CD4-positive, alpha-beta T cell treated with Interleukin-15 for 4 hours (primary cell): ENCODE data around the gene GTF2IRD1.
"Not testable (repeated sequence)": the region's sequence is repeated elsewhere in the genome, so short reads cannot be mapped to it uniquely, and the experiment has no call there.

ENCODE experiments used
- DNase-seq: peaks from one replicate; pipeline ENCODE4 v3.0.0-alpha.2; 2020; ENCODE audit warnings: low spot score

GTF2IRD1 gene, protein sequence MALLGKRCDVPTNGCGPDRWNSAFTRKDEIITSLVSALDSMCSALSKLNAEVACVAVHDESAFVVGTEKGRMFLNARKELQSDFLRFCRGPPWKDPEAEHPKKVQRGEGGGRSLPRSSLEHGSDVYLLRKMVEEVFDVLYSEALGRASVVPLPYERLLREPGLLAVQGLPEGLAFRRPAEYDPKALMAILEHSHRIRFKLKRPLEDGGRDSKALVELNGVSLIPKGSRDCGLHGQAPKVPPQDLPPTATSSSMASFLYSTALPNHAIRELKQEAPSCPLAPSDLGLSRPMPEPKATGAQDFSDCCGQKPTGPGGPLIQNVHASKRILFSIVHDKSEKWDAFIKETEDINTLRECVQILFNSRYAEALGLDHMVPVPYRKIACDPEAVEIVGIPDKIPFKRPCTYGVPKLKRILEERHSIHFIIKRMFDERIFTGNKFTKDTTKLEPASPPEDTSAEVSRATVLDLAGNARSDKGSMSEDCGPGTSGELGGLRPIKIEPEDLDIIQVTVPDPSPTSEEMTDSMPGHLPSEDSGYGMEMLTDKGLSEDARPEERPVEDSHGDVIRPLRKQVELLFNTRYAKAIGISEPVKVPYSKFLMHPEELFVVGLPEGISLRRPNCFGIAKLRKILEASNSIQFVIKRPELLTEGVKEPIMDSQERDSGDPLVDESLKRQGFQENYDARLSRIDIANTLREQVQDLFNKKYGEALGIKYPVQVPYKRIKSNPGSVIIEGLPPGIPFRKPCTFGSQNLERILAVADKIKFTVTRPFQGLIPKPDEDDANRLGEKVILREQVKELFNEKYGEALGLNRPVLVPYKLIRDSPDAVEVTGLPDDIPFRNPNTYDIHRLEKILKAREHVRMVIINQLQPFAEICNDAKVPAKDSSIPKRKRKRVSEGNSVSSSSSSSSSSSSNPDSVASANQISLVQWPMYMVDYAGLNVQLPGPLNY

DNA sequence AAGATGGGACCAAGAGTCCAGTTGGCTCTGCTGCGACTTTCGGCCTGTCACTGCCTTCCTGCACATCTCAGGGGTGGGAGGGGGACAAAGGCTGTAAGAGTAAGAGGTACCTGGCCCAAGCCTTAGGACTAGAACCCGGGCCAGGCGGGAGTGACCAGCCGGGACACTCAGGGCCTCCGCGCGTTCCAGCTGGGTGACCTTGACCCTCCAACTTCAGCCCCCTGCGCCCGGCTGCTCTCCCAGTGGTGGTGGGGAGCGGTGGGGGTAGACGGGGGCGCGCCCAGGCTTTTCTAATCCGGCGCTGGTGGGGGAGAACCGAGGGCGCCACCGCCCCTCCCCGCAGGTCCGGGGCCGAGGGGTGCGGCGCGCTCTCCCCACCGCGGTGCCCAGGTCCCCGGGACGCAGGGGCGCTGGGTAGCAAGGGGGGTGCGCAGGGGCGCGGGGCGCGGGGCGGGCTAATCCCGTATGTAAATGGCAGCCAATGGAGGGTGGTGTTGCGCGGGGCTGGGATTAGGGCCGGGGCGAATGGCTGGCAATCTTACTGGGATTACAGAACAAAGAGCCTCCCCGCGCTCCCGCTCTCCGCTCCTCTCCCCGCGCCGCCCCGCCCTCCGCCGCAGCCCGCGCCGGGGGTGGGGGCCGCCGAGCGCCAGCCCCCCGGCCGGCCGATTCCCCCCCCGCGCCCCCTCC lies at the start of gene GTF2IRD1:
TSS of gene GTF2IRD1 (plus strand) at position 585 of the 690 bp plus-strand sequence. CDS start 54,175 bp downstream, outside the sequence.
- DNase-seq = peak; percentile 40

DNA sequence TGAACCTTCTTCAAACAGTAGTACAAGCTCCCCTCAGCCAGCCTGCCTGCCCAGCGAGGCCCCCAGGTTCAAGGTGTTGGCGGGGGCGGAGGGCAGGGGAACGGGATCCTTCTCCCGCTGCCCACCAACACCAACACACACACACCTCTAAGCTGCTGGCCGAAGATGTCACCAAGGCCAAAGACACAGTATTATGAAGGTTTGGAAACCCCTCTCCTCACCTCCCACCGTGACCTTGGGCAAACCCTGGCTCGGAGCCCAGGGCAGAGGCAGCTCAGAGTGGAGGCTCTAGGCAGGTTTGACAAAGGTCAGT lies 49.4 kb upstream of the GTF2IRD1 start:
- no peak for DNase-seq

DNA sequence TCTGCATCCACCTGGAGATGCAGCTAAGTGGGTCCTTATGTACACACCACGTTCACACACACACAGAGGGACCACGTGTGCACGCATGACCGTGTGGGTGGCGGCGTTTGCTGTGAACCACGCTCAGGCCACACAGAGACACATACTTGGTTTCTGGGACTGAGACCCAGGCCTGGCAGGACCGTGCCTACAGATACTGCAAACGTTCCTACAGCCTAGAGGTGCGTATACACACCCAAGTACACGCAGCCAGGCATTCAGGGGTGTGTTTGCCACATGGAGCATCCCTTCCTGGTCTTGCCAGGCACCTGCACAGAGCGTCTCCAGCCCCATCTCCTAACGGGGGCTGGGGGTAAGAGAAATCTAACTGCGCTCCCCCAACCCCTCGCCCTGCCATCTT lies 49.0 kb upstream of the GTF2IRD1 start:
- no peak for DNase-seq

DNA sequence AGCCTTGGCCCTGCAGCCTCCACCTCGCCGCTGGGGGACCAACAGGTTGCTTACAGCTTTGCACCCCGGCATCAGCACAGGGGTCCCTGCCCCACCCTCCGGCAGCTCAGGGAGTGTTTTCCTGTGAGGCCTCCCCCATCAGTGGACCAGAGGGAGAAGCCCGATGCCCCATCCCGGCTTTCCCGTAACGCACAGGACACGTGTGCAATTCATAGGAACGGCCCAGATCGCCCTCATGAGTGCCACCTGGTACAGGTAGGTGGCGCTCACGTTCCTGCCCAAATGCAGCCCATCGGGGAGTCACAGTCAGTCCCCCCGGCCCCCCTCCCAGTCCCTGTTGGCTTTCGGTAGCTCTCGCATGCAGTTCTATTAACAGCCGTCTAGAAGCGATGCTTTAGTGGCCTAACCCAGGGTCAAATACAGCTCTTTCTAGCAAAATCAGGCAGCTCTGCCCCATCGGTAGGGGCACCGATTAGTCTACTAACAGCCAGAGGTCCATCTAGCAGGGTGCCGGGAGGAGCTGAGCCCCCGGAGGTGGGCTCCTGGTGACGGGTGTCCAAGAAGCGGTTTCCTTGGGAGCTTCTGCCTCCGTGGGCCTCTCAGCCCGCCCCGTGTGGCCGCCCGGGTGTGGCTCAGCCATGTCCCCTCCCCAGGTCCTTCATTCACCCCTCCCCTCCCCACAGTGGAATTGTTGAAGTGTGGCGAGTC lies 48.4 kb upstream of the GTF2IRD1 start:
- no peak for DNase-seq

DNA sequence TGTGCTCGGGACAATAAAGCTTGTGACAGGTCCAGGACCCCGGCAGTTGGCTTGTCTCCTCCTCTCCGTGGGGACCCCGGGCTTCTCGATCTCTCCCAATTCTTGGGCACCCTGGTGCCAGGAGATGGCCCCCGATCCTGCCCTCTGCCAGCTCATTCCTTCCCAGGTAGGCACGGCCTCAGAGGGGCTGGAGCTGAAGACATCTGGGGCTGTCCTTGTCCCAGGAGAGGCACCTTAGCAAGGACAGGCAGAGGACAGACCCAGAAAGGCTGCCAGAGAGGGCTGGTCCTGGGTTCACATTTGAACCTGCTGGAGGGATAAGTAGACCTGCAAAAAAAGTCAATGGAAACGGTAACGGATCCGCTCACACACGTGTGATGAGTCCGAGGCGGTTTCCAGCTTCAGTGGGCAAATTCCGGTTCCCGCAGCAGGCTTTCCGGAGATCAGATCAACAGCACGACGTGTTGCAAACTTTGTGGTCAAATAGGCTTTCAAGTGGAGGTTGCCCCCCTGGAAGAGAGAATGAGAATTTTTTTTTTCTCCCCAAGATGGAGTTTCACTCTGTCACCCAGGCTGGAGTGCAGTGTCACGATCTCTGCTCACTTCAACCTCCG lies 47.7 kb upstream of the GTF2IRD1 start:
- no peak for DNase-seq

DNA sequence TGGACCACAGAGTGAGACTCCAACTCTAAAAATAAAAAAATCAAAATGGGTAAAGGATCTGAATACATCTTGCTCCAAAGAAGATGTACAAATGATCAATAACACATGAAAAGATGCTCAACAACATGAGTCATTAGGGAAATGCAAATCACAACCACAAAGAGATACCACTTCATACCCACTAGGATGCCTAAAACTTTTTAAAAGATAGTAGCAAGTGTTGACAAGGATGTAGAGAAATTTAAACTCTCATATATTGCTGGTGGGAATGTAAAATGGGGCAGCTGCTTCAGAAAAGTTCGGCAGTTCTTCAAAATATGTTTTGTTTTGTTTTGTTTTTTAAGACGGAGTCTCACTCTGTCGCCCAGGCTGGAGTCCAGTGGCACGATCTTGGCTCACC lies 45.7 kb upstream of the GTF2IRD1 start:
- no peak for DNase-seq

DNA sequence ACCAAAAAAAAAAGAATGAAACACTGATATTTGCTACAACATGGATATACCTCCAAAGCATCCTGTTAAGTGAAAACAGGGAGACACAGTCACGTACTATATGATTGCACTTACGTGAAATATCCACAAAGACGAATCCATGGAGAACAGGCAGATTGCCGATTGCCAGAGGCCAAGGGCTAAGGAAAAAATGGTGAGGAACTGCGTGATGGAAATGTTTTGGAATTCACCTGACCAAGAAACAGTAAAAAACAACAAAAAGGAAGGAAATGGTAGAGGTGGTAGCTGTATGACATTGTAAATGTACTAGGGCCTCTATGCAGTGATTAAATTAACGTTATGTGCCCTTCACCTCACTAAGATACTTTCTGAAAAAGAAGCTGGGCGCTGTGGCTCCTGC lies 44.1 kb upstream of the GTF2IRD1 start:
- DNase-seq = no peak

DNA sequence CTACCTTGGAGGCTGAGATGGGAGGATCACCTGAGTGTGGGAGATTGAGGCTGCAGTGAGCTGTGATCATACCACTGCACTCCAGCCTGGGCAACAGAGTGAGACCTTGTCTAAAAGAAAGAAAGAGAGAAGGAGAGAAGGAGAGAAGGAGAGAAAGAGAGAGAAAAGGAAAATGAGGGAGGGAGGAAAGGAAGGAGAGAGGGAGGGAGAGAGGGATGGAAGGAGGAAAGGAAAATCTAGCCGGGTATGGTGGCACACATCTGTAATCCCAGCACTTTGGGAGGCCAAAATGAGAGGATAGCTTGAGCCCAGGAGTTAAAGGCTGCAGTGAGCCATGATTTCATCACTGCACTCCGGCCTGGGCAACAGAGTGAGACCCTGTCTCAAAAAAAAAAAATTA lies 42.9 kb upstream of the GTF2IRD1 start:
- no peak for DNase-seq

DNA sequence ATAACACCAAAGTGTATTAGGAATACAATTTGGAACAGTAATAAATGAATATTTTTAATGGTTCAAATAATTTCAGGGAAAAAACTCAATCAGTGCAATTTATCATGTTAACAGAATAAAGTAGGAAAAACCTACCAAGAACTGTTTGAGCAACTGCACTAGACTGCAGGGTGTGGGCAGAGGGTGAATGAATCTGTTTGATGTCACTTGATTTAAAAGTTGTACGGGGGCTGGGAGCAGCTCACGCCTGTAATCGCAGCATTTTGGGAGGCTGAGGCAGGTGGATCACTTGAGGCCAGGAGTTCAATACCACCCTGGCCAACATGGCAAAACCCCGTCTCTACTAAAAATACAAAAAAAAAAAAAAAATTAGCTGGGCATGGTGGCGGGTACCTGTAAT lies 42.1 kb upstream of the GTF2IRD1 start:
- not testable (repeated sequence) for DNase-seq

DNA sequence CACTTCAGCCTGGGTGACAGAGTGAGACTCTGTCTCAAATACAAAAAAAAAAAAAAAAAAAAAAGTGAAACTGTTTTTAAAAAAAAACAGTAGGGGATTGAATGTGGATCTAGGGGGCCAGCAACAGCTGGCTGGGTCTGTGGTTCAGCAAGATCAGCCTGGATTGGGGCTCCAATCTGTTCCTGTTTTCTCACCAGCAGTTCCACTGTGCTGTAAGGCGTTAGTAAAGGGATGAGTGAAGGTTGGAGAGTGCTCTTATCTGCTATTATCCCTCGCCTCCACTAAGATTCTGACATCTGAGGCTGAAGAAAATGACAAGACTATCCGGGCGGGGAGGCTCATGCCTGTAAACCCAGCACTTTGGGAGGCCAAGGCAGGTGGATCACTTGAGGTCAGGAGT lies 41.6 kb upstream of the GTF2IRD1 start:
- no peak for DNase-seq

DNA sequence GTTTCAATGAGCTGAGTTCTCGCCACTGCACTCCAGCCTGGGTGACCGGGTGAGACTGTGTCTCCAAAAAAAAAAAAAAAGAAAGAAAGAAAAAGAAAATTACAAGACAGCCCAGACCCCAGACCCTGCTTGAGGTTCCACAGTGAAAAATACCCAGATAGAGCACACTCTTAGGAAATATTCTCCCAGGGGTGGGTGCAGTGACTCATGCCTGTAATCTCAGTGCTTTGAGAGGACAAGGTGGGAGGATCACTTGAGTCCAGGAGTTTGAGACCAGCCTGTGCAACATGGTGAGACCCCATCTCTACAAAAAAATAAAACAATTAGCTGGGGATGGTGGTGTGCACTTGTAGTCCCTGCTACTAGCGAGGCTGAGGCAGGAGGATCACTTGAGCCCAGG lies 41.1 kb upstream of the GTF2IRD1 start:
- no peak for DNase-seq

DNA sequence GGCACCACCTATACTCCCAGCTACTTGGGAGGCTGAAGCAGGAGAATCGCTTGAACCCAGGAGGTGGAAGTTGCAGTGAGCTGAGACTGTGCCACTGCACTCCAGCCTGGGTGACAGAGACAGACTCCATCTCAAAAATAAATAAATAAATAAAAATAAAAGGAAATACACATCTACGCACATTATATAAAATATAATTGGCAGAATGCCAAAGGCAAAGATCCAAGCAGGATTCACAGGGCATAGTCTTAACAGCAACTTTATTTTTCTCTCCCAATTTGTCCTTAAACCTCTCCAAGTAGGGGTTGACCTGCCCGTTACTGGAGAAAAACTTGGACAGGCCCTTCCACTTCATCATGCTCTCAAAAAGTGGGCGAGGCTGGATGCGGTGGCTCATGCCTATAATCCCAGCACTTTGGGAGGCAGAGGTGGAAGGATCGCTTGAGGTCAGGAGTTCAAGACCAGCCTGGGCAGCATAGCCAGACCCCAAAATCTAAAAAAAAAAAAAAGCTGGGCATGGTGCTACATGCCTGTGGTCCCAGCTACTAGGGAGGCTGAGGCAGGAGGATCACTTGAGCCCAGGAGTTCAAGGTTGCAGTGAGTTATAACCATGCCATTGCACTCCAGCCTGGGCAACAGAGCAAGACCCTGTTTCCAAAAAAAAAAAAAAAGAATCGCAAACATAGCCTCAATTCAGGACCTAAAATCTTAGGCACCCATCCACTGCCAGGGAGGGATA lies 38.9 kb upstream of the GTF2IRD1 start:
- DNase-seq = not testable (repeated sequence)

DNA sequence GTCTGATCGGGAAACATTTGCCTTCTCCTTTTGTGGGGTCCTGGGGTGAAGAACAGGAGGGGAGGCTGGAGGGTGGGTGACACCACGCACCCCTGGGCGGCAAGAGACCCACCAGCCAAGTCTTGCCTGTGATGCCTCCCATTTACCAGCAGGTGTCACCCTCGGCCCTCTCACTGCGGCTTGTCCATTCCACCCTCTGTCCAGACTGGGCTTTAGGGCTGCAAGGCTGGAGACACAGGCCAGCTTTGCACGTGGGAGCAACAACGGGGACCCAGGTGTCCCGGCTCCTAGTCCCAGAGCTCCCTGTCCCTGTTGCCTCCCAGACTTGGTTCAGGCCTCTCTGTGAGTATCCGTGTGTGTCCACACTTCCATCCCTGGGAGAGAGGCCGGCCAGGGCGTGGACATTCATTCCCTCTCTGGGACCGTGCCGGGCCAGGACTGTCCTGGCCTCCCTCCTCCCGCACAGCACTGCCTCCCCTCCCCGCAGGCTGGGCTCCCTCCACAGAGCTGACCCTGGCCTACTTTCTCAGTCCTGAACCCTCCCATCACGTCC lies 36.2 kb upstream of the GTF2IRD1 start:
- DNase-seq = peak; percentile 56

DNA sequence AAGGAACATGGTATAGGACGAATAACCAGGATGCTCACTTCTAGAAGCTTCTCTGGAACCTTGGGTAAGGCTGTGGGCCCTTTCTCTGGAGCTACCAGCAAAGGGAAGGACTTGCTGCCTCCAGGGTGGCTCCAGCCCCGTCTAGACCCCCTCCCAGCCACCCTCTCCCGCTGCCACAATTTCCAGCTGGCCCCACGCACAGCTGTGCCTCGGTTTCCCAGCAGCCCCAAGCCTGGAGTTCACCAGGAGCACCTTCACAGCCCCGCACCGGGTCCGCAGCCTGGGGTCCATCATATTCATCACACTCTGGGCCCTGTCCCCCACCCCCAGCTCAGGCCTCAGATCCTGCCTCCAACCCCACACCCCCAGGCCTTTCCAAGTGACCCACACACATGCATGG lies 35.6 kb upstream of the GTF2IRD1 start:
- DNase-seq = no peak

DNA sequence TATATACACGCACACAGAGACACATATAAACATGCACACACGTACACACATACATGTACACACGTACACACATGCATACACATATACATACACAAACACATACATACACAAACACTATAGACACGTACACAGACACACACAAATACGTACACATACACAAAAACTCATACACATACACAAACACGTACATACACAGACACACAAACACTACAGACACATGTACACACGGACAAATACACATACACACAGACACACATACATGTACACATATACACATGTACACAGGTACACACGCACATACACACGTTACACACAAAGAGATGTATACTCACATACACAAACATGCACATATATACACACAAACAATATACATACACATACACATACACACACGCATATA lies 35.2 kb upstream of the GTF2IRD1 start:
- no peak for DNase-seq

DNA sequence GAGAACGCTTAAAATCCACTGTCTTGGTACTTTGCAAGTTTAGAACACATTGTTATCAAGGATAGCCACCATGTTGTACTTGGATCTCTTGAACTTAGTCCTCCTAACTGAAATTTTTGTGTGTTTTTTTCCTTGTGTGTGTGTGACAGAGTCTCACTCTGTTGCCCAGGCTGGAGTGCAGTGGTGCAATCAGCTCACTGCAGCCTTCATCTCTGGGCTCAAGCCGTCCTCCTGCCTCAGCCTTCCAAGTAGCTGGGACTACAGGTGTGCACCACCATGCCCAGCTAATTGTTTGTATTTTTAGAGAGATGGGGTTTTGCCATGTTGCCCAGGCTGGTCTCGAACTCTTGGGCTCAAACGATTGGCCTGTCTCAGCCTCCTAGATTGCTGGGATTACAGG lies 34.5 kb upstream of the GTF2IRD1 start:
- DNase-seq = not testable (repeated sequence)

DNA sequence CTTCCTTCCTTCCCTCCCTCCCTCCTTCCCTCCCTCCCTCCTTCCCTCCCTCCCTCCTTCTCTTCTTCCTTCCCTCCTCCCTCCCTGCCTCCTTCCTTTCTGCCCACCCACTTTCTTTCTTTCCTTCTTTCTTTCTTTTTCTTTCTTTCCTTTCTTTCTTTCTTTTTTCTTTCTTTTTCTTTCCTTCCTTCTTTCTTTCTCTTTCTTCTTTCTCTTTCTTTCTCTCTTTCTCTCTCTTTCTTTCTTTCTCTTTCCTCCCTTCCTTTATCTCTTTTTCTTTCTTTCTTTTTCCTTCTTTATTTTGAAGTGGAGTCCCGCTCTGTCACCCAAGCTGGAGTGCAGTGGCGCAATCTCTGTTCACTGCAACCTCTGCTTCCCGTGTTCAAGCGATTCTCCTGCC lies 33.7 kb upstream of the GTF2IRD1 start:
- no peak for DNase-seq

DNA sequence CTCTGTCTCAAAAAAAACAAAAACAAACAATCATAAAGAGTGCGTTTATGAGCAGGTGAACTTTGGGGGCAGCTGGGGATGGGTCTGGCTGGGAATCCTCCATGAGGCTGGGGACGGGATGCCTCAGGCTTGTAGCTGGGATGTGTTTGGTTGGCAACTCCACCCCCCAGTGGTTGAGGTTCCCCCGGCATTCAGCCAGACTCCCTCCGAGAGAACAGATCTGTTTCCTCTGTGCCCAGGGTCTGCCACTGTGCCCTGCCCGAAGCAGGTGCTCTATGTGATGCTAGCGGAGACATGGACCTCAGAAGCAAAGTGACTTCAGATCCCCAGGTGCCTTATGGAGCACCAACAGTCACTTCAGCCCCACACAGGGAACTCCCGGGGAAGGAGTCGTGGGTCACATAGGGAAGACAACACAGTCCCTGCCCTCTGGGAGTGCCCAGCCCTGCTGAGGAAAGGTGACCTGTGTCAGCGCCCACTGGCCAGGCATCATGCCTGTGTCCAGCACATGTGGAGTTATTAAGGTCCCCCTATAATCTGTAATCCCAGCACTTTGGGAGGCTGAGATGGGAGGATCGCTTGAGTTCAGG lies 29.3 kb upstream of the GTF2IRD1 start:
- no peak for DNase-seq

DNA sequence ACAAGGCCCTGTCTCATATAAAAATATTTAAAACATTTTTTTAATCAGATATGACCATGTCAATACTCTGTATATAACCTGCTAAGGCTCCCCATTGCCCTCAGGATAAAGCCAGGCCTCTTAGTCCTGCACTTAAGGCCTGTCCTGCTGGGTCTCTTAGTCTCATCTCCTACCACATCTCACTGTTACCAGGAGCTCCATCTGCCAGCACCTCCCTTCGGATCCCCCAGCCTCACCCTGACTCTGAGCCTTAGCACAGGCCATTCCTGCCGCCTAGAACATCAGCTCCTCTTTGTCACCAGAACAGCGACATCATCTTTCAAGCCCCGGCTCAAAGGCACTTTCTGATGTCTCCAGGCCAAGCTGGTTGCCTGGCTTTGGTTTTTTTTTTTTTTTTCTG lies 25.7 kb upstream of the GTF2IRD1 start:
- DNase-seq = no peak

DNA sequence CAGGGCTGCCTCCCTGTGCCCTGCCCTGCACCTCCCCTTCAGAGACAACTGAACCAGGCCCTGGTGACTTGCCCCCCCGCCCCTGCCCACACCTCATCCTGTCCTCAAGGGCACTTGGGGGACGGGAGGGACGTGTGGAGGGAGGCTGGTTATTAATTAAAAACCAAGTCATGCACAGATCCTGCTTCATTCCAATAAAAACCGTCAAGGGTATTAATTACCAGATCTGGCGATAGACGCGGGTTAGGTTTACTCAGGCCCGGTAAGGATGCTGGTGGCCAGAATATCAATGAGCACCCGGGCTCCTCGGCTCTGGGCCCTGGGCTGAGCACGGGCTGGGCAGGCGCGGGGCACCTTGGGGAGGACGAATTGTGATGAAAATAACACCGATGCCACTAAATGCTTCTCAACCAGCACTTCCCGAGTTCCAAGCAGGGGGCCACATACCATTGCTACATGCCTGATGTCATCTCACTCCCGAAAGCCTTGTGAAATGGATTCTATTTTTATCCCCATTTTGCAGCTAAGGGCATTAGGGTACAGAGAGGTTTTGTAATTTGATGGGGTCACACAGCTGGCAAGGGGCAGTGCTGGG lies 24.5 kb upstream of the GTF2IRD1 start:
- no peak for DNase-seq
